ENCODE data around the gene EXPH5.

EXPH5 gene

DNA sequence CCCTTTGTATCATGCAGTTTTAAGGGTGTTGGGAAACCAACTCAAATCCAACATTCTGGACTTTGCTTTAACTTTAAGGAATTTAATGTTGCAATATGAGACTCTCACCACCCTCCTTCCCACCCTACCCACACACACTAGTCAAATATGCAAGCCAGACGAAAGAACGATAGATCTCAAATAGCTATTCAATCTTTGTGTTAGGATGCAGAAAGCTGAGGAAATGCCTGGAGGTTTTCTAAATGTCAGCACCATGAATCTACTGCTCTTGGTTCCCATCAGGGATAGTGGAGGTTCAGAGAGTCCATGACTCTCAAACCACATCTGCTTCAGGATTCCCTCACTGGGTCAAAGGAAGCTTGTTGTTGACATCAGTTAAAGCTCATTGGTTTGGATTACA lies 33.7 kb downstream of the EXPH5 start:
- DNase-seq: no peak

GRCh38 chr11:108559340-108559739 lies 34.2 kb downstream of the EXPH5 start:
- no peak for DNase-seq

- no peak for DNase-seq
These were observed 35.3 kb downstream of the EXPH5 start for GRCh38 chr11:108558222-108558621.

- no peak for DNase-seq
These were observed 37.5 kb downstream of the EXPH5 start for GRCh38 chr11:108556019-108556418.

DNA sequence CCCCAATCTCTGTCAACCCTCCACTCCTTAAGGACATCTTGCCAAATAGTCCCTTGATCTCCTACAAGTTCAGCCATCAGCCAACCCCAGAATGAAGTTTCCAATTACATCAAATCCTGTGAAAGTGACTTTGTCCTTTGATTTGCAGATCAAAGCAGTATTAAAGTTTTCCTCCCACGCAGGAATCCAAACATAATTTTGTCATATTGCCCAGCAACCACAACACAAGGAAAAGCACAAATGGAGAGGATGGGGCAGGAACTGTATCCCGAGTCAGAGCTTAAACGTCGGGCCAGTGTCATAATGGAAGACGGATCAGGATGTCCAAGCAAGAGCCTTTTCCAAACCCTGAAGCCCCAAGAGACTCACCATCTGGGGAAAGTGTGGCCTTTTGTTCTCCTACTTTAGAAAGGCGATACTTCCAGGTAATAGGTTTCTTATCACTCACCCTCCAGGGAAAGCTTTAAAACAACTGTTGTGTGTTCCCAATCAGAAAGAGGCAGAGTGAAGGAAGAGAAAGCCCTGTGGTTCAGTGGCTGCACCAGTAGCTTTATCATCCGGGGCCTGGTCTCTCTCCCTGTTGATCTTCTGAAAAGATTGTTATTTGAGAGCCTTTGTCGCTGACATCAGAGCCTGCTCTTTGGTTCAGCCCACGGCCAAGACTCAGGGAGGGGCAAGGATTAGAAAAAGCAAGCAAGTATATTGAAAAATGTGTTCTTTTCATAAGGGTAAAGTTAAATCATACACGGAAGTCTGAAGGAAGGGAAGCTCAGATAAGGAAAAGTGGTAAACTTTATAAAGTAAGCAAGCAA lies 41.7 kb downstream of the EXPH5 start:
- DNase-seq: no peak

DNA sequence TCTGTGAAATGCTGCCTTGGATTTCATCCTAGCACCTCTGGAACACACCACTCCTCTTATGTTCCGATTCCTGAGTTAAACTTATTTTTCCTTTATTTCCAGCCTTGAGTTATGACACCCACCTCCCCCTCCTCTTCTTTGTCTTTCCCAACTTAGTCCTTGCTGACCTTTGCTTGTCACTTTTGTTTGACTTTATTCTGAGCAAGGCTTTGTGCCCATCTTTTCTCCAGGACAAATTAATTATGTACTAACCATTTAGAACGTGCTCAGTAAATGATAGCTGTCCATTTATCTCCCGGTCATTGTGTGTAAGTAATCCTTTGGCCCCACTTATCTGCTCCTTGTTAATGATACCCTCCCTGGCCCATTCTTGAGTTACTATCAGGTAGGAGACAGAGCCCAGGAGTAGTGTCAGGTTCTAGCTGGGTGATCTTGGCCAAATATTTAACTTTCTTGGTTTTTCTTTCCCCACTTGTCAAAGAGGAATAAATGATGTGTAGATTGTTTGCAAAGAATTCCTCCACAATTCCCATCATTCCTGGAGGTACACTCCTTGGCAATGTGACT lies 44.2 kb downstream of the EXPH5 start:
- no peak for DNase-seq

DNA sequence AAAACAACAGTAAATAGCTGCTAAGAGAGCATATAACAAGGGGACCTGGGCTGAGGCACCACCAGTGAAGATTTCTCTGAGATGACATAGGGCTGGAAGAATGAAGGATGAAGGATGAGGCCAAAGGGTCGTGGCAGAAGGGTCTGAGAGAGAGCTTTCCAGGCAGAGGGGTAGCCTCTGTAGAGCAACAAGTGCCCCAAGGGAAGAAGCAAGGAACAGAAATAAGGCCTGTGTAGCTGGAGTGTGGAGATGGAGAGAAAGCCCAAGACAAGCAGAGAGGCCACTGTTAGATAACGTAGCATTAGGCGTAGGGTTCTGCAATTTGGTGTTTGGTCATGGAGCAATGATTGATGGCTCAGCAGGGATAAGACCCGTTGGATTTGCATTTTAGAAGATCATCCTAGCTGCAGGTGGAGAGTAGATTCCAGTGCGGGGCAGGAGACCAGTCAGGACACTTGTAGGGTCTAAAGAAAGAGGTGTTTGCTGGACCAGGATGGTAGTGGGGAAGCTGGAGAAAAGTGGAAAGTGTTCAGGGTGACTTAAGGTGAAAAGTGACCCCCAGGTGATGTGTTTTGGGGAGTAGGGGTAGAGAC lies 47.6 kb downstream of the EXPH5 start:
- no peak for DNase-seq

DNA sequence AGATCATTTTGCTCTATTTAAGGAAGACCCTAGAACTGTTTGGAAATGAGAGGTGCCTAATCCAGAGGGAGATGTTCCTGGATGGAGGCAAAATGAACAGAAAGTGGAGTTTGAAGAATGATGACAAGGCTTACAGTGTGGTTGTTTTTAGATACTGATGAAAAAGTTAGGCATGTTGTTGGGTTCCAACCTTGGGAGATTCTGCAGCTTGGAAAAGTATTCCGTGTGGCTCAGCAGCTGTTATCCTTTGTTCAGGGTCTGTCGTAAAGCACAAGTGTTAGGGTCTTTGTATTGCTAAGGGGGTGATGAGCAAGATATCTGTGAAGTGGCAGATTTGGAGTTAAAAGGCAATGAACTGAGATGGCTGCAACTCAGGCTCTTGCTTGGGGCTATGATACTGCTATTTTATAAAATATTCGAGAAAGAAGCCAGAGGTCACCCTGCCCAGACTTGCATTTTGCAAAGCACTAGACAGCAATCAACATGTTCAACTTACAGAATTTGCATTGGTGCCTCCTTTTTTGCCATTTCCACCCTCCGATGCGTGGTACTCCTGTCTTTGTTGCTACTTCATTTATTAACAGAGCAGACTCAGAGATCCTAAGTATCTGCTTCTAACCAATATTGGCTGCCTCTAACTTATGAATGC lies 50.1 kb downstream of the EXPH5 start:
- no peak for DNase-seq

DNA sequence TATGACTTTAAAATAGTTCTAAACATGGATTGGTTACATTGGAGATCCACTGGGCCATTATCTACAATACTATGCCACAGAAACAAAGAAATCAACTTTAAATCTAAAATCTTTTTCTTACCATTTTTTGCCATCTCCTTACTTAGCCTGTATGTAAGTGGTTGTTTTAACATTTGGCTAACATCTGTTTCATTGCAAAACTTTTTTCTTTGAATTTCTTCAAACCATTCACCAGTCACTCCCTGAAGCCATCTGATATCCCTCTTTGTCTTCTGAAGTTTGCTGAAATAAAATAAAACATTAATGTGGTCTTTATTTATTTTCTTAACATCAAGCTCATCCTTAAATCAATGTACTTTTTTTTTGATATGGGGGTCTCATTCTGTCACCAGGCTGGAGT lies 52.0 kb downstream of the EXPH5 start:
- DNase-seq: no peak

- no peak for DNase-seq
These were observed 55.1 kb downstream of the EXPH5 start for GRCh38 chr11:108538502-108538901.

GRCh38 chr11:108538022-108538424 lies 55.5 kb downstream of the EXPH5 start:
- DNase-seq: no peak

GRCh38 chr11:108536783-108537182 lies 56.8 kb downstream of the EXPH5 start:
- no peak for DNase-seq

DNA sequence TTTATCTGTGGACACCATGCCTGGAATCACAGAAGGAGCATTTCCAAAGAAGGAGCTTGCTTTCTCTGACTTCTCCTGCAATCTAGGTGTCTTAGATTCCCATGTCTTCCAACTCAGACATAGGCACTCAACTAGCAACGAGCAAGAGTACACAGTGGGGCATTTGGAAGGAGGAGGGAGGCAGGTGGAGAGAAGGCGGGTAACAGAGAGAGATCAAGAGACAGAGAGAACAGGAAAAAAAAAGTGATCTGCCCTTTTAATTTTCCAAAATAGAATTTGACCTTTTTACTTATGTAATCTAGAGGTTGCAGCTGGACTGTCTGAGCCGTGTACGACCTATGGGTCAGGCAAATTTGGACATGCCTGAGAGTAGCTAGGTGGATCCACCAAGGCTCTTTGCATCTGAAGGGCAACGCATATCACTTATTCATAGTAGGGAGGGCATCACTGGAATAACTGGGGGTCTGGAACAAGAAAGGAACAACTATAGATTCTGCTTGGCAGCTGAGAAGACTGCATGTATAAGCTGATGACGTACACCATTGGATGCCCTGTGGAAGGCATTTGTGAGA lies 58.1 kb downstream of the EXPH5 start:
- no peak for DNase-seq

DNA sequence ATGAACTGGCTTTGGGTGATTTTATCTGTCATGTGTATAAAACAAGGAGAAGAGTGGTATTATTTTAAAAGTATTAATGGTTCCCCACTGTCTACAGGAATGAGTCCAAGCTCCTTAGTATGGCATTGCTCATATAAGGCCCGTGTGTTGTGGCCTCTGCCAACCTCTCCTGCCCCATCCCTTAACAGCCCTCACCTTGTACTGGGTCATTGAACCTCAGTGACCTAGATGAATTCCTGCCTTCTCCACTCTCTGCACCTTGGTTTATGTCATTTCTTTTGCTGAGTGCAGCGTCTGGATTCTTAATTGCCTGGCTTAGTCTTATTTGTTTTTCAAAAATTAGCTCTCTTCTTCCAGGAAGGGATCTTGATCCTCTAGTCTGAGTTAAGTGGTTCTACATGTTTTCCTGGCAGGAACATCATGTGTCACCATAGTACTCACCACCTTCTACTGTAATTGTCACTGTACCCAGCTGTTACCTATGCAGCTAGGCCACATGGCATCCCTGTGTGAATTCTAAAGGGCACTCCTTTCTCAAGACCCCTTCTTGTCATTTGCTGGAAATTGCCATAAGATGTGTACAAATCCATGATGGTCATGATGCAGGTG lies 59.2 kb downstream of the EXPH5 start:
- no peak for DNase-seq

GRCh38 chr11:108530426-108530825 lies 63.1 kb downstream of the EXPH5 start:
- DNase-seq: no peak

GRCh38 chr11:108527382-108527781 lies 66.2 kb downstream of the EXPH5 start:
- DNase-seq: no peak

GRCh38 chr11:108525161-108525560 lies 68.4 kb downstream of the EXPH5 start:
- DNase-seq: no peak

GRCh38 chr11:108524422-108524821 lies 69.1 kb downstream of the EXPH5 start:
- no peak for DNase-seq

- no peak for DNase-seq
These were observed 71.2 kb downstream of the EXPH5 start for GRCh38 chr11:108522318-108522717.

- DNase-seq: no peak
These were observed 75.0 kb downstream of the EXPH5 start for GRCh38 chr11:108518581-108518980.

- DNase-seq: no peak
These were observed 77.4 kb downstream of the EXPH5 start for GRCh38 chr11:108516125-108516524.

DNA sequence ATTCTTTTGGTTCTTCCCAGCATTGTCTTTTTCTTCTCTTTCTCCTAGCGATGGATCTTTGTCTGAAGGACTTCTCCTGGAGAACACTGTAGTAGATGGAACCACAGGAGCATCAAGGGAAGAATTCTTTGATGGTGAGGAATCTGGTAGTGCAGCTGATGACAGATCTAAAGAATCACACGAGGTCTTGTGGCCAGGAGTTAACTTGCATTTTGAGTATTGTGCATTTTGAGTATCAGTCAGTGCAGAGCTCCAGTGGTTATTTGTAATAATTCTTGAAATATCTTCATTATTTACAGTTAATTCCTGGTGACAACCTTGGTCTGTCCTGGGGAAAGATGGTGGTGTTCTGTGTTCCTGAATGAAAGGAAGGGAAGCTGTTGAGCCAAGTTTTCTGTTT lies 80.9 kb downstream of the EXPH5 start:
- no peak for DNase-seq

GRCh38 chr11:108511851-108512474 lies 81.6 kb downstream of the EXPH5 start:
- no peak for DNase-seq
